Muscle of leg (tissue), 16 donors: ENCODE measurements around the gene DCAF10. TPM values are rescaled to one million over a fixed set of nuclear protein-coding genes. Genes with fewer than 3 reads are reported as not detected.
"Not testable (repeated sequence)": the region's sequence is repeated elsewhere in the genome, so short reads cannot be mapped to it uniquely, and the experiment has no call there.

Experiments used
- DNase-seq: peaks from one replicate; pipeline ENCODE4 v3.0.0; 2013
- H3K27ac ChIP-seq: one replicate; pipeline ENCODE4 v1.5.1; 2013; ENCODE audit warnings: mild to moderate bottlenecking, low read length, control low read depth
- H3K27me3 ChIP-seq: one replicate; pipeline ENCODE4 v1.6.1; 2013; ENCODE audit warnings: low read length; ENCODE audit not compliant: control insufficient read depth, insufficient read depth
- H3K36me3 ChIP-seq: one replicate; pipeline ENCODE4 v1.6.1; 2013; ENCODE audit warnings: low read length; ENCODE audit not compliant: control insufficient read depth, insufficient read depth
- H3K4me1 ChIP-seq: one replicate; pipeline ENCODE4 v1.6.1; 2013; ENCODE audit warnings: low read length; ENCODE audit not compliant: control insufficient read depth, insufficient read depth
- H3K4me3 ChIP-seq: one replicate; pipeline ENCODE4 v1.5.1; 2013; ENCODE audit warnings: low read length, control low read depth
- H3K9me3 ChIP-seq: replicated peaks from 2 replicates; pipeline ENCODE4 v1.6.1; 2013; ENCODE audit warnings: low read depth, low read length; ENCODE audit not compliant: control insufficient read depth
- WGBS: methylation state at CpG from one replicate; pipeline ENCODE4 v1.1.5; 2013; ENCODE audit warnings: missing lambda C conversion rate; ENCODE audit not compliant: insufficient coverage; 5-methylcytosine and 5-hydroxymethylcytosine counted together
- long read RNA-seq, 11 donors: transcript quantifications; one replicate each; lab custom pipeline, GENCODE V29; 2026
- polyA plus RNA-seq, 8 donors: library from polyadenylated mRNA; unstranded; fragments of 120-200 nt; gene quantifications; one replicate each; pipeline versions ENCODE4 v1.2.1 to v1.2.3, GENCODE V29; 2013; ENCODE audit warnings: inconsistent platforms in 1 of 8, low replicate concordance in 1 of 8; ENCODE audit not compliant: insufficient read length in 8 of 8, insufficient read depth in 1 of 8
- total RNA-seq: library from RNA; stranded (reverse); fragments of 120-200 nt; gene quantifications from one replicate; pipeline ENCODE4 v1.2.4, GENCODE V29; 2013

The DCAF10 gene
- total RNA-seq (13.3 TPM), polyA plus RNA-seq (10 to 100 TPM; 17.0 to 25.1 (median 21.0) TPM)
- long read RNA-seq, donor 1, partial matches to known transcripts = 0 of 1 reads
- long read RNA-seq, donor 1, other reads (novel, unspliced or antisense) = 0 of 1 reads
- long read RNA-seq, donor 2 = 0 reads
- long read RNA-seq, donor 3, partial matches to known transcripts = 7 of 7 reads
- long read RNA-seq, donor 3, other reads (novel, unspliced or antisense) = 0 of 7 reads
- long read RNA-seq, donor 4, partial matches to known transcripts = 0 of 1 reads
- long read RNA-seq, donor 4, other reads (novel, unspliced or antisense) = 0 of 1 reads
- long read RNA-seq, donor 5, partial matches to known transcripts = 0 of 4 reads
- long read RNA-seq, donor 5, other reads (novel, unspliced or antisense) = 0 of 4 reads
- long read RNA-seq, donor 6, partial matches to known transcripts = 0 of 3 reads
- long read RNA-seq, donor 6, other reads (novel, unspliced or antisense) = 0 of 3 reads
- long read RNA-seq, donor 7, partial matches to known transcripts = 0 of 1 reads
- long read RNA-seq, donor 7, other reads (novel, unspliced or antisense) = 0 of 1 reads
- long read RNA-seq, donor 8, partial matches to known transcripts = 0 of 1 reads
- long read RNA-seq, donor 8, other reads (novel, unspliced or antisense) = 0 of 1 reads
- long read RNA-seq, donor 9, partial matches to known transcripts = 0 of 6 reads
- long read RNA-seq, donor 9, other reads (novel, unspliced or antisense) = 5 of 6 reads
- long read RNA-seq, donor 10, partial matches to known transcripts = 0 of 3 reads
- long read RNA-seq, donor 10, other reads (novel, unspliced or antisense) = 0 of 3 reads
- long read RNA-seq, donor 11, partial matches to known transcripts = 0 of 1 reads
- long read RNA-seq, donor 11, other reads (novel, unspliced or antisense) = 0 of 1 reads

DNA sequence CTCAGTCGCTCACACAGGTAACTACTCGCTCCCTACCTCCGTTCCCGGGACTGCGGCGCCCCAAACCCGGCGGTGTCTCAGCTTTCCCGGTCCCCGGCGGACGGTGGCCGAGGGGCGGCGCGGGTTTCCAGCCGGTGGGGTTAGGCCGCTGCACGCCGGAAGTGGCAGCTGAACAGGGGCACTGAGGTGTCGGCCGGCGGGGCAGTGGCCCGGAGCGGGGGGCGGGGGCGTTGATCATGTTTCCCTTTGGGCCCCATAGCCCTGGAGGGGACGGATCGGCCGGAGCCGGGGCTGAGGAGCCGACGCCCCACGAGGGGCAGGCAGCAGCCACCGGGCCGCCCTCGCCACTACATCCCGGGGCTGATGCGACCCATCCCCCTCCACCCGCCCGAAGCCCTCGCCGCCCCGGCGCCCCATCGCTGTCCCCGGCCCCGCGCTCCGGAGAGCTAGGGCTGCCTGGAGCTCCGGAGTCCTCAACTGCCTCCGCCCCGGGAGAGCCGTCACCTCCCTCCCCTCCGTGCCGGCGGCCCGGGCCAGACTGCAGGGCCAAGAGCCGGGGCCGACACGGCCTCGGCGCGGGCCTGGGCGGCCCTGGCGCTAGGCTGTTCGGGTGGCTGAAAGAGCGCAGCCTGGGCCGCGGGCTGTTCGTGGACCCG, at the start of gene DCAF10:
Gene DCAF10, plus strand, starts transcription at position 167 of the 656 bp plus-strand sequence. Its CDS starts 70 bp downstream, at position 237.
- under 1% methylated on average over 68 of the region's 72 CpGs for WGBS

GRCh38 chr9:37751186-37751585, 49.4 kb upstream of the DCAF10 start:
- 86% methylated on average over 6 of the region's 6 CpGs for WGBS
- H3K36me3 ChIP-seq = no peaks in the 10 kb centered on the region
- peaks cover 15% of the 10 kb centered on the region for H3K4me1 ChIP-seq
- no peak overlapping the region for H3K27ac ChIP-seq
- H3K4me3 ChIP-seq = no peak overlapping the region
- peaks cover 4% of the 10 kb centered on the region for H3K9me3 ChIP-seq
- no peaks in the 10 kb centered on the region for H3K27me3 ChIP-seq
- DNase-seq = no peak

More for the DNA sequence above, at the start of gene DCAF10:
- no peaks in the 10 kb centered on the region for H3K9me3 ChIP-seq
- H3K27me3 ChIP-seq = no peaks in the 10 kb centered on the region
- H3K36me3 ChIP-seq = no peaks in the 10 kb centered on the region
- peak within 1 kb of the TSS; percentile 85 for H3K27ac ChIP-seq
- peak; percentile 92 for DNase-seq
- H3K4me1 ChIP-seq = peaks cover 13% of the 10 kb centered on the region
- peak within 1 kb of the TSS; percentile 95 for H3K4me3 ChIP-seq

DNA sequence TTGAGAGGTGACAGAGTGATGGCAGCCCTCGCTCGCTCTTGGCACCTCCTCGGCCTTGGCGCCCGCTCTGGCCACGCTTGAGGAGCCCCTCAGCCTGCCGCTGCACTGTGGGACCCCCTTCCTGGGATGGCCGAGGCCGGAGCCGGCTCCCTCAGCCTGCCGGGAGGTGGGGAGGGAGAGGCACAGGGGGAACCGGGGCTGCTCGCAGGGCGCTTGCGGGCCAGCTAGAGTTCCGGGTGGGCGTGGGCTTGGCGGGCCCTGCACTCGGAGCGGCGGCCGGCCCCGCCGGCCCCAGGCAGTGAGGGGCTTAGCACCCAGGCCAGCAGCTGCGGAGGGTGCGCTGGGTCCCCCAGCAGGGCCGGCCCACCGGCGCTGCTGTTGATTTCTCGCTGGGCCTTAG, 48.9 kb upstream of the DCAF10 start:
- not testable (repeated sequence) for H3K27ac ChIP-seq, H3K9me3 ChIP-seq, DNase-seq, H3K4me3 ChIP-seq, H3K36me3 ChIP-seq, H3K27me3 ChIP-seq
- peaks cover 10% of the 10 kb centered on the region for H3K4me1 ChIP-seq
- WGBS = 89% methylated on average over 18 of the region's 30 CpGs

GRCh38 chr9:37752112-37752511, 48.5 kb upstream of the DCAF10 start:
- not testable (repeated sequence) for DNase-seq, H3K27me3 ChIP-seq, H3K9me3 ChIP-seq, H3K27ac ChIP-seq, H3K4me3 ChIP-seq, H3K36me3 ChIP-seq, H3K4me1 ChIP-seq
- WGBS = 89% methylated on average over 8 of the region's 13 CpGs

DNA sequence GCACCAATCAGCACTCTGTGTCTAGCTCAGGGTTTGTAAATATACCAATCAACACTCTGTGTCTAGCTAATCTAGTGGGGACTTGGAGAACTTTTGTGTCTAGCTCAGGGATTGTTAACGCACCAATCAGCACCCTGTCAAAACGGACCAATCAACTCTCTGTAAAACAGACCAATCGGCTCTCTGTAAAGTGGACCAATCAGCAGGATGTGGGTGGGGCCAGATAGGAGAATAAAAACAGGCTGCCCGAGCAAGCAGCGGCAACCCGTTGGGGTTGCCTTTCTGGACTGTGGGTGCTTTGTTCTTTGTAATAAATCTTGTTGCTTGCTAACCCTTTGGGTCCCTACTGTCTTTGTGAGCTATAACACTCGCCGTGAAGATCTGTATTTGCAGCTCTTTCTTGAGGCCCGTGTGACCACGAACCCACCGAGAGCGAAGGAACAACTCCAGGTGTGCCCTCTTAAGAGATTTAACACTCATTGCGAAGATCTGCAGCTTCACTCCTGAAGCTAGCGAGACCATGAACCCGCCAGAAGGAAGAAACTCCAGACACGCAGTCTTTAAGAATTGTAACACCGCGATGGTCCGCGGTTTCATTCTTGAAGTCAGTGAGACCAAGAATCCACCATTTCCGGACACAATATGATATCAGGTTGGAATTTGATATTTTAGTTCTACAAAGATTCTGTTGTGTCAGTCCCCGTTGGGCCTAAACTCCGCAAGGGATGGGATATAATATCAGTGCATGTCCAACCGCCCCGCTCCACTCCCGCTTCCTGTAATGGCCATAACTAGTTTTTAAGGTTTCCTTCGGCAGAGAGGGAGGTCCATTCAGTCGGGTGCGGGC, 47.7 kb upstream of the DCAF10 start:
- Histone ChIP-seq H3K4me3 (peak overlapping the region; percentile 58), H3K27me3 (no peaks in the 10 kb centered on the region), H3K4me1 (peaks cover 8% of the 10 kb centered on the region), H3K27ac (no peak overlapping the region), H3K9me3 (peaks cover 4% of the 10 kb centered on the region), H3K36me3 (no peaks in the 10 kb centered on the region)
- DNase-seq = no peak
- WGBS = 91% methylated on average over 16 of the region's 29 CpGs

DNA sequence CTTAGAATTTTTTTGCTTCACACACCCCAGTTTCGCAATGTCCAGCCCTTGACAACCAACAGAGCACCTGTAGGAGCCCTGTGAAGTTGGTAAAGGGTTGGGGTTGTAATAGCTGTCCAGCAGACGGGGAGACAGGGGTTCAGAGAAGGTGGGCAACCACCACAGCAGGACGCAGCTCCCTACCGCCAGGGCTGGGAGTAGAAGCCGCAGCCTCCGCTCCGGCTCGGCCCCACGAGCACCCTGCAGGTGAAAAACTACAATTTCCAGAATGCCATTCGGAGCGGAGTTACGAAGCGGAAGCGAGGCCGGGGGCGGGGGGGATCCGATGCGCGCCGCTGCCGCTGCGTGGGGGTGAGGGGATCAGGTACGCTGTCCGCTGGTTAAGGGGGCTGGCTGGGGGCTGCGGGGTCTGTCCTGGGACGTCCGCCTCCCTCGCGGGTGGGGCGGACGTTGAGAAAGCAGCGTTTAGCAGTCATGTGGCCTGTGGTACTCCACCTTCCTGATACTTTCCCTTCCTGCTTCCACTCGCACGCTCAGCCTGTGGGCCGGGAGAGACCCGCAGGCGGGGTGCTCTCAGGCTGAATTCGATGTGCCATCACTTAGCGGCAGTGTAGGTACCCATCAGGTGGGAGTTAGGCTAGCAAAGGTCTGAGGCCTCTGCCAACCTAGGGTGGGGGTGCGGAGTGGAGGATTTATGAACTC, 47.0 kb upstream of the DCAF10 start, which contains the start of gene TRMT10B:
Gene TRMT10B, plus strand, starts transcription at position 317 of the 702 bp plus-strand sequence. CDS start 8,127 bp downstream, outside the sequence.
- H3K27me3 ChIP-seq = no peaks in the 10 kb centered on the region
- H3K36me3 ChIP-seq = no peaks in the 10 kb centered on the region
- H3K27ac ChIP-seq = peak within 1 kb of the TSS; percentile 69
- peaks cover 4% of the 10 kb centered on the region for H3K9me3 ChIP-seq
- 1% methylated on average over 20 of the region's 40 CpGs for WGBS
- DNase-seq = peak; percentile 87
- H3K4me3 ChIP-seq = peak within 1 kb of the TSS; percentile 58
- peaks cover 8% of the 10 kb centered on the region for H3K4me1 ChIP-seq

- peaks cover 4% of the 10 kb centered on the region for H3K4me1 ChIP-seq
- no peaks in the 10 kb centered on the region for H3K36me3 ChIP-seq
- H3K27me3 ChIP-seq = no peaks in the 10 kb centered on the region
- 75% methylated on average over 2 of the region's 3 CpGs for WGBS
- no peak for DNase-seq
- no peaks in the 10 kb centered on the region for H3K9me3 ChIP-seq
- no peak overlapping the region for H3K4me3 ChIP-seq
- no peak overlapping the region for H3K27ac ChIP-seq
Observed at GRCh38 chr9:37758747-37759146, 41.9 kb upstream of the DCAF10 start.

GRCh38 chr9:37760416-37761161, 40.0 kb upstream of the DCAF10 start:
- no peak for DNase-seq
- Histone ChIP-seq H3K27me3 (no peaks in the 10 kb centered on the region), H3K4me3 (no peak overlapping the region), H3K36me3 (peaks cover 4% of the 10 kb centered on the region), H3K4me1 (no peaks in the 10 kb centered on the region), H3K9me3 (no peaks in the 10 kb centered on the region), H3K27ac (no peak overlapping the region)
- WGBS = 90% methylated on average over 4 of the region's 7 CpGs
